Left lobe of liver (tissue), 2 donors: Measurements from ENCODE around the gene FRS3. TPM values are rescaled to one million over a fixed set of nuclear protein-coding genes. Genes with fewer than 3 reads are reported as not detected.

Experiments
- ATAC-seq: fragments of 200-7000 bp; cut with Tn5 transposase; one replicate; pipeline ENCODE4 v1.9.1; 2020; ENCODE audit warnings: mild to moderate bottlenecking, moderate library complexity
- DNase-seq: peaks from one replicate; pipeline ENCODE4 v3.0.0-alpha.2; 2020; ENCODE audit warnings: low spot score
- total RNA-seq: library from RNA; stranded (reverse); gene quantifications from one replicate; pipeline ENCODE4 v1.2.1, GENCODE V29; 2021
- donor health status: DM: no; HTN: no; CAD: no; lungs with moderate emphysema.
- donor health status: DM: no; HTN: yes; CAD: no.

FRS3 gene
- total RNA-seq, 1 donor from 2014 or later, result 4.4 TPM

- DNase-seq (no peak), ATAC-seq (no peak)
Observed at GRCh38 chr6:41791984-41792383, 12.3 kb upstream of the FRS3 start.

- ATAC-seq (no peak), DNase-seq (no peak)
Observed at GRCh38 chr6:41791305-41791704, 11.6 kb upstream of the FRS3 start.

- no peak for DNase-seq
- ATAC-seq, result no peak
Observed at GRCh38 chr6:41790045-41790444, 10.3 kb upstream of the FRS3 start.

GRCh38 chr6:41789390-41789724, 9.7 kb upstream of the FRS3 start:
- DNase-seq (no peak), ATAC-seq (no peak)

GRCh38 chr6:41787219-41787917, 7.7 kb upstream of the FRS3 start, which contains the start of gene TOMM6:
Gene TOMM6 (plus strand): TSS chr6:41787694. CDS start chr6:41787698, 4 bp downstream.
- peak; percentile 84 for ATAC-seq
- peak; percentile 98 for DNase-seq

GRCh38 chr6:41786451-41787218, 6.9 kb upstream of the FRS3 start:
- ATAC-seq (peak; percentile 89), DNase-seq (peak; percentile 90)

GRCh38 chr6:41785689-41786450, 6.2 kb upstream of the FRS3 start:
- ATAC-seq (peak; percentile 1), DNase-seq (no peak)

- no peak for DNase-seq
Observed at GRCh38 chr6:41785254-41785653, 5.6 kb upstream of the FRS3 start.

GRCh38 chr6:41784581-41785171, 5.0 kb upstream of the FRS3 start:
- DNase-seq (no peak), ATAC-seq (no peak)

More at GRCh38 chr6:41785254-41785653, 5.6 kb upstream of the FRS3 start:
- ATAC-seq, result no peak

GRCh38 chr6:41783106-41783780, 3.5 kb upstream of the FRS3 start:
- DNase-seq, result no peak
- no peak for ATAC-seq

- ATAC-seq, result peak; percentile 4
Observed at GRCh38 chr6:41781366-41781730, 1.6 kb upstream of the FRS3 start.

GRCh38 chr6:41780551-41781365, 1.1 kb upstream of the FRS3 start, which contains the start of gene PRICKLE4:
Gene PRICKLE4 (plus strand): TSS chr6:41780782. CDS start chr6:41783474, 2,692 bp downstream.
- DNase-seq (peak; percentile 85), ATAC-seq (peak; percentile 72)

More at GRCh38 chr6:41781366-41781730, 1.6 kb upstream of the FRS3 start:
- DNase-seq, result no peak

GRCh38 chr6:41779336-41779735, 364 bp downstream of the FRS3 start:
- peak; percentile 52 for DNase-seq

GRCh38 chr6:41778895-41779294, 805 bp downstream of the FRS3 start:
- ATAC-seq (no peak), DNase-seq (no peak)

More at GRCh38 chr6:41779336-41779735, 364 bp downstream of the FRS3 start:
- no peak for ATAC-seq

- no peak for DNase-seq
- no peak for ATAC-seq
Observed at GRCh38 chr6:41777551-41778285, 2.0 kb downstream of the FRS3 start.

GRCh38 chr6:41775293-41775882, 4.3 kb downstream of the FRS3 start:
- DNase-seq, result no peak
- no peak for ATAC-seq

- ATAC-seq (no peak), DNase-seq (no peak)
Observed at GRCh38 chr6:41774841-41775240, 4.9 kb downstream of the FRS3 start.
